T-cell (primary cell): ENCODE data around the gene FMN2. TPM values are rescaled to one million over a fixed set of nuclear protein-coding genes. Genes with fewer than 3 reads are reported as not detected.

ENCODE experiments used
- ATAC-seq, 4 experiments: fragments of 200-7000 bp in 3 of 4; fragments of 150-1000 bp in 1 of 4; cut with Tn5 transposase; replicated peaks in 1 of 4; 1 replicate in 3 of 4; 2 replicates in 1 of 4; pipeline ENCODE4 v1.10.0; 2021; ENCODE audit warnings: moderate library complexity in 3 of 4, mild to moderate bottlenecking in 2 of 4, moderate number of reproducible peaks in 1 of 4
- CTCF ChIA-PET, 2 donors: fragments of 300-600 bp; sonication (Branson Sonifier 250); formaldehyde crosslinking; loops; one replicate each; lab custom pipeline; 2022; ENCODE audit warnings: antibody characterized with exemption in 2 of 2; lab: Charles Lee
- POLR2A ChIA-PET, 2 donors: fragments of 300-600 bp; sonication (Branson Sonifier 250); formaldehyde crosslinking; loops; one replicate each; lab custom pipeline; 2022; ENCODE audit warnings: antibody characterized with exemption in 2 of 2; lab: Charles Lee
- DNase-seq, 35 experiments: peaks; one replicate each; pipeline versions ENCODE4 v3.0.0 to v3.0.0-alpha.2; 2013 to 2023
- H3K27ac ChIP-seq: one replicate; pipeline ENCODE4 v1.5.1; 2013; ENCODE audit warnings: low read length
- H3K27me3 ChIP-seq, 2 experiments: replicated peaks in 1 of 2; 1 replicate in 1 of 2; 2 replicates in 1 of 2; pipeline versions ENCODE4 v1.6.1 to v1.7.0; 2013; ENCODE audit warnings: low read length in 1 of 2, mixed read lengths in 1 of 2; ENCODE audit not compliant: control insufficient read depth in 2 of 2, insufficient read depth in 2 of 2; ENCODE audit errors: extremely low read depth in 1 of 2
- H3K36me3 ChIP-seq, 2 donors: 1 replicate in 1 of 2; 2 replicates in 1 of 2; pipeline versions ENCODE4 v1.6.1 to v1.7.0; 2013; ENCODE audit warnings: low read length in 1 of 2; ENCODE audit not compliant: control insufficient read depth in 2 of 2, insufficient read depth in 1 of 2; ENCODE audit errors: extremely low read depth in 1 of 2
- H3K4me1 ChIP-seq, 2 experiments: 1 replicate in 1 of 2; 2 replicates in 1 of 2; pipeline versions ENCODE4 v1.6.1 to v1.7.0; 2013; ENCODE audit warnings: low read length in 2 of 2, mixed read lengths in 1 of 2; ENCODE audit not compliant: insufficient read depth in 2 of 2, control insufficient read depth in 1 of 2; ENCODE audit errors: extremely low read depth in 1 of 2
- H3K4me3 ChIP-seq, 2 donors: 1 replicate in 1 of 2; 2 replicates in 1 of 2; pipeline versions ENCODE4 v1.5.1 to v1.7.0; 2013; ENCODE audit warnings: mild to moderate bottlenecking in 2 of 2, low read length in 1 of 2, moderate library complexity in 1 of 2; ENCODE audit not compliant: control insufficient read depth in 1 of 2; ENCODE audit errors: extremely low read depth in 1 of 2
- H3K9me3 ChIP-seq: 2 replicates; pipeline ENCODE4 v1.7.0; 2013
- H3K27ac Mint-ChIP-seq, 2 donors: one replicate each; pipeline ENCODE4 v1.8.0; 2020 to 2021; ENCODE audit warnings: mild to moderate bottlenecking in 2 of 2, mixed read lengths in 2 of 2
- H3K27me3 Mint-ChIP-seq, 2 donors: one replicate each; pipeline ENCODE4 v1.8.0; 2021 to 2022; ENCODE audit warnings: mixed read lengths in 2 of 2
- H3K36me3 Mint-ChIP-seq: one replicate; pipeline ENCODE4 v1.8.0; 2021; ENCODE audit warnings: mixed read lengths
- H3K4me1 Mint-ChIP-seq, 3 donors: one replicate each; pipeline ENCODE4 v1.8.0; 2020 to 2022; ENCODE audit warnings: mixed read lengths in 3 of 3, mild to moderate bottlenecking in 1 of 3
- H3K4me3 Mint-ChIP-seq, 3 donors: one replicate each; pipeline ENCODE4 v1.8.0; 2020 to 2022; ENCODE audit warnings: mild to moderate bottlenecking in 3 of 3, mixed read lengths in 3 of 3, moderate library complexity in 3 of 3
- H3K9me3 Mint-ChIP-seq, 3 donors: one replicate each; pipeline ENCODE4 v1.8.0; 2020 to 2022; ENCODE audit warnings: mixed read lengths in 3 of 3
- WGBS: methylation state at CpG from one replicate; pipeline ENCODE4 v1.1.5; 2013; ENCODE audit warnings: missing lambda C conversion rate; ENCODE audit not compliant: insufficient coverage; 5-methylcytosine and 5-hydroxymethylcytosine counted together
- total RNA-seq, 35 experiments: library from RNA in 6 of 35; stranded (reverse) in 6 of 35; fragments of 120-200 nt in 1 of 35; gene quantifications; one replicate each; pipeline versions ENCODE4 v1.2.1 to v1.2.4 and lab custom pipeline; 2013 to 2026

The FMN2 gene
- total RNA-seq, 5 donors from 2014 or later (not counting 1 experiment from before 2014, with no cell fraction given): not detected

DNA sequence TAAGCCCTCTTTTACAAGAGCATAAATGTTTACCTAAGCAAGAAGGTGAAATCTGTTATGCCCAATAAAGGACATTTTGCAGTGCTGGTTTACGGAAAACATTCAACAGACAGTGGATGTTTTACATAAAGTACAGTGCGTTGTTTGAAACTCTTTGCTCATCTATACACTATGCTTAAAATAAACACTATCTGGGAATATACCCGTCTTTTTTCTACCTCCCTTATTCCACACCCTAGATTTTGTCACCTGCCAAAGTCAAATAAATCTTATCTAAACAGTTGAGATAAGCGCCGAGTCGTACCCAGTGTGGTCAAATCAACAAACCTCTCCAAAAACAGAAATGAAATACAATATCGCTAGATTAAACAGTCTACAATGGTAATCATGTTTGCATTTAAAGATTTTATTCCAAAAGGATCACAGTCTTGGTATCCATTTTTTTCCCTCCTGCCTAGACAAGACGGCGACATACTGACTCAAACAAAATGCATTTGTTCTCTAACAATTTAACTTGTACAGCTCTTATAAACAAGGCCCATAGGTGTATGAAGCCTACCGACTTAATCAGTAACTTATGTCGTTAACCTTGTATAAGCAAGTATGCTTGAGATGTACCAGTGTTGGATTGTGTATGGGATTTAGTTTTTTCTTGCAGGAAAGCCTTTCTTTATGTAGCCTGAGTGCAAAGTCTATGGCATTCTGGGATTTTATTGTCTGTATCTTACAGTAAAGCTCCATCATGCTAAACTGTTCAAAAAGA is 189.1 kb downstream of the FMN2 start:
- WGBS: 83% methylated on average over 3 of the region's 11 CpGs
- no peaks in the 10 kb centered on the region for H3K36me3 Mint-ChIP-seq
- H3K4me1 Mint-ChIP-seq: no peaks in the 10 kb centered on the region
- DNase-seq (no peak), ATAC-seq (no peak)
- H3K27me3 ChIP-seq: no peaks in the 10 kb centered on the region
- H3K4me1 ChIP-seq: no peaks in the 10 kb centered on the region
- H3K27ac Mint-ChIP-seq: no peak overlapping the region
- CTCF ChIA-PET: no interaction called here
- POLR2A ChIA-PET: no interaction called here
- H3K9me3 Mint-ChIP-seq: peaks cover 0 to 11% (median 7%) of the 10 kb centered on the region in 3 donors
- no peaks in the 10 kb centered on the region for H3K36me3 ChIP-seq
- H3K27me3 Mint-ChIP-seq: no peaks in the 10 kb centered on the region
- no peak overlapping the region for H3K27ac ChIP-seq
- no peak overlapping the region for H3K4me3 ChIP-seq
- no peaks in the 10 kb centered on the region for H3K9me3 ChIP-seq
- no peak overlapping the region for H3K4me3 Mint-ChIP-seq

- no peak overlapping the region for H3K4me3 Mint-ChIP-seq
- Histone ChIP-seq H3K9me3 (no peaks in the 10 kb centered on the region), H3K36me3 (no peaks in the 10 kb centered on the region), H3K4me1 (no peaks in the 10 kb centered on the region), H3K4me3 (no peak overlapping the region), H3K27ac (no peak overlapping the region), H3K27me3 (no peaks in the 10 kb centered on the region)
- peaks cover 0 to 6% (median 1%) of the 10 kb centered on the region in 3 donors for H3K9me3 Mint-ChIP-seq
- DNase-seq (no peak), ATAC-seq (no peak)
- H3K27ac Mint-ChIP-seq: no peak overlapping the region
- no peaks in the 10 kb centered on the region for H3K27me3 Mint-ChIP-seq
- H3K4me1 Mint-ChIP-seq: no peaks in the 10 kb centered on the region
- POLR2A ChIA-PET: no interaction called here
- WGBS: 73% methylated on average over 4 of the region's 7 CpGs
- CTCF ChIA-PET: interaction anchor here in 1 of 2 donors (0.6 kb wide), 1 partner anchor 15 kb away, joined by 3 read pairs; no protein-coding TSS in a partner anchor
- H3K36me3 Mint-ChIP-seq: no peaks in the 10 kb centered on the region
These were observed 190.6 kb downstream of the FMN2 start for GRCh38 chr1:240282061-240282830.

GRCh38 chr1:240284656-240285414 is 193.2 kb downstream of the FMN2 start:
- no peaks in the 10 kb centered on the region for H3K36me3 ChIP-seq
- H3K4me3 ChIP-seq: no peak overlapping the region
- no peaks in the 10 kb centered on the region for H3K4me1 ChIP-seq
- no peaks in the 10 kb centered on the region for H3K27me3 ChIP-seq
- H3K27ac Mint-ChIP-seq: no peak overlapping the region
- ChIA-PET POLR2A (no interaction called here), CTCF (no interaction called here)
- H3K9me3 ChIP-seq: no peaks in the 10 kb centered on the region
- ATAC-seq (no peak), DNase-seq (no peak)
- no peak overlapping the region for H3K27ac ChIP-seq
- H3K27me3 Mint-ChIP-seq: no peaks in the 10 kb centered on the region
- no peaks in the 10 kb centered on the region for H3K36me3 Mint-ChIP-seq
- no peak overlapping the region for H3K4me3 Mint-ChIP-seq
- H3K4me1 Mint-ChIP-seq: no peaks in the 10 kb centered on the region
- 75% methylated on average over 3 of the region's 7 CpGs for WGBS
- peaks cover 1 to 9% (median 8%) of the 10 kb centered on the region in 3 donors for H3K9me3 Mint-ChIP-seq

DNA sequence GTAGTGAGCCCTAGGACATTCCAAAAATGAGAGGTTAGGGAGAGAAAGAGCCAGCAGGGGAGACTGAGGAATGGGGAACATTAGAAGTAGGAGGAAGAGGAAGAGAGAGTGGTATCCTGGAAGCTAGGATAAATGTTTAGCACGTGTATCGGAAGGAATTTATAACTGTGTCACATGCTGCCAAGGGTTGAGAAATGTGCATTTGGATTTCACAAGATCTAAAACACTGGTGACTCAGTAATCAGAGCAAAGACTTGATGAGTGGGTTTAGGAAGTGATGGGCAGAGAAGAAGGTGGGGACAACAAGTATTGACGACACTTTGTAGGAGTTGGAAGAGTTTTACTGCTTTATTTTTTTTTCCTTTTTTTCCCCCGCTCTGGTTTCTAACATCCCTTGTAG is 193.9 kb downstream of the FMN2 start:
- no peaks in the 10 kb centered on the region for H3K27me3 ChIP-seq
- Mint-ChIP-seq H3K27ac (no peak overlapping the region), H3K4me3 (no peak overlapping the region), H3K36me3 (no peaks in the 10 kb centered on the region), H3K27me3 (no peaks in the 10 kb centered on the region), H3K4me1 (no peaks in the 10 kb centered on the region), H3K9me3 (peaks cover 2 to 9% (median 8%) of the 10 kb centered on the region in 3 donors)
- DNase-seq (no peak), ATAC-seq (no peak)
- H3K27ac ChIP-seq: no peak overlapping the region
- H3K9me3 ChIP-seq: no peaks in the 10 kb centered on the region
- no peak overlapping the region for H3K4me3 ChIP-seq
- H3K36me3 ChIP-seq: no peaks in the 10 kb centered on the region
- 73% methylated on average over 2 of the region's 4 CpGs for whole genome bisulfite sequencing
- H3K4me1 ChIP-seq: no peaks in the 10 kb centered on the region
- ChIA-PET CTCF (no interaction called here), POLR2A (no interaction called here)

DNA sequence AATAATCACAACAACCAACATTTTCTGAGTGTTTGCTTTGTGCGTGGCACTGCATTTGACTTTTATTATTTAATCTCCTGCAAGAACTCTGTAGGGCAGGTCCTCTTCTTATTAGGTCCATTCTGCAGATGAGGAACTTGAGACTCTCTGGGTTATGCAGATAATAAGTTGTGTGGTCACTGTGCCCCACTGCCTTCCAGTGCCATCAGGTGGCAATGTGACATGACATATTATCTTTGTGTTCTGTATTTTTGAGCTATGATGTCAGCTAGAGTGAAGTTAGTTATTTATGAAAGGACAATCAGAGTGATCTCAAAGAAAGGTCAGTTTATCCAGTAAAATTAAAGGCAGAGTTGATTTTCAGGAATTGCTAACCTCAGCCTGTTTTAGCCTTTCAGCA is 196.0 kb downstream of the FMN2 start:
- Histone ChIP-seq H3K36me3 (no peaks in the 10 kb centered on the region), H3K4me3 (no peak overlapping the region), H3K9me3 (no peaks in the 10 kb centered on the region), H3K4me1 (no peaks in the 10 kb centered on the region), H3K27me3 (no peaks in the 10 kb centered on the region), H3K27ac (no peak overlapping the region)
- Mint-ChIP-seq H3K27ac (no peak overlapping the region), H3K9me3 (peaks cover 2 to 9% (median 8%) of the 10 kb centered on the region in 3 donors), H3K27me3 (no peaks in the 10 kb centered on the region), H3K36me3 (no peaks in the 10 kb centered on the region), H3K4me3 (no peak overlapping the region), H3K4me1 (no peaks in the 10 kb centered on the region)
- ChIA-PET CTCF (no interaction called here), POLR2A (no interaction called here)
- DNase-seq (no peak), ATAC-seq (no peak)
- WGBS: no CpG with 5 or more reads among the region's 1 CpG

- H3K4me1 Mint-ChIP-seq: no peaks in the 10 kb centered on the region
- Histone ChIP-seq H3K9me3 (no peaks in the 10 kb centered on the region), H3K27me3 (no peaks in the 10 kb centered on the region), H3K36me3 (no peaks in the 10 kb centered on the region), H3K4me1 (no peaks in the 10 kb centered on the region), H3K4me3 (no peak overlapping the region), H3K27ac (no peak overlapping the region)
- H3K4me3 Mint-ChIP-seq: no peak overlapping the region
- ChIA-PET POLR2A (no interaction called here), CTCF (no interaction called here)
- DNase-seq (no peak), ATAC-seq (no peak)
- peaks cover 3 to 8% (median 5%) of the 10 kb centered on the region in 3 donors for H3K9me3 Mint-ChIP-seq
- H3K27ac Mint-ChIP-seq: no peak overlapping the region
- H3K36me3 Mint-ChIP-seq: no peaks in the 10 kb centered on the region
- WGBS: no CpG with 5 or more reads among the region's 2 CpGs
- H3K27me3 Mint-ChIP-seq: no peaks in the 10 kb centered on the region
These were observed 202.0 kb downstream of the FMN2 start for GRCh38 chr1:240293706-240294105.
